ENCODE results near the gene EPHB4. TPM values are rescaled to one million over a fixed set of nuclear protein-coding genes. Genes with fewer than 3 reads are reported as not detected.

The EPHB4 gene
- total and polyA plus RNA-seq, 2 of the 8 experiments (the other 6 are each of a cell fraction or from before 2014, with no cell fraction given): 85.0 to 113 TPM

DNA sequence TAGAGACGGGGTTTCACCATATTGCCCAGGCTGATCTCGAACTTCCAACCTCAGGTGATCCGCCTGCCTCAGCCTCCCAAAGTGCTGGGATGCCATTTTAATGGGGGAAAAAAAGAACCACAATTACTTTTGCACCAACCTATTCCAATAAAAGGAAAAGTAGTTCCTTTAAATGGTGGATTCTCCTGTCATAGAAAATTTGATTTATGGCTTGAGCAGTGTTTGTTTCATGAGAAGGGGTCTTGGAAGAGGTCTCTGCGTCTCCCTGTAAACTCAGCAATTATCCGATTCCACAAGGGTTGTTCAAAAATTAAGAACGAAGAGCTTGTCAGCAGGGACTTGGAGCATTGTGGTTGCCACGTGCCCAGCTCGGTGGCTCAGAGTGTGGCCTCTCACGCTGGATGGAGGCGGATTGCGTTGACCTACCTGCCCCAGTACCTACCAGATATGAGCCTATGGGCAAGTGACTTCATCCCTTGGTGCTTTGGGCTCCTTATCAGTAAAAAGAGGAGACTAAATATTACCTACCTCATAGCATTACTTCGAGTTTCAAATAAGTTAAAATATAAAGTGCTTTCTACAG, 37.0 kb upstream of the EPHB4 start:
- no peak overlapping the region for H4K5ac ChIP-seq (ENCODE audit: insufficient read length, low read depth, low read length)
- no peak overlapping the region for H3K4ac ChIP-seq (replicated peaks; ENCODE audit: insufficient read length, low read depth, low read length)
- H3K9me3 ChIP-seq (ENCODE audit: insufficient read depth in 2 of 2, low read depth in 1 of 2, low read length in 1 of 2): no peaks in the 10 kb centered on the region
- no peak overlapping the region for H3K23ac ChIP-seq (ENCODE audit: insufficient read length)
- 88% methylated on average over 12 of the region's 12 CpGs; no CpG with 5 or more reads in 1 of the 2 experiments for WGBS, 2 experiments (ENCODE audit: extremely low coverage in 1 of 2, insufficient coverage in 1 of 2, insufficient read length in 1 of 2, insufficient replicate concordance in 2 of 2, low coverage in 1 of 2, low lambda C conversion rate in 2 of 2, missing lambda C conversion rate in 1 of 2)
- H4K91ac ChIP-seq (replicated peaks; ENCODE audit: insufficient read length, low read length): no peak overlapping the region
- CTCF ChIA-PET (ENCODE audit: partially characterized antibody): interaction anchor here (0.5 to 4.5 kb wide), 7 partner anchors 8 to 818 kb away, joined by 3 to 25 read pairs (median 4); partner anchors contain the start of genes SLC12A9 and SRRT
- no peak overlapping the region for H3K27ac ChIP-seq (ENCODE audit: low read depth, low read length)
- H2AFZ ChIP-seq (ENCODE audit: low read length): no peak overlapping the region
- TF ChIP-seq PHF8 (conservative IDR thresholded peaks at IDR 0.05; ENCODE audit: low read depth, low read length) (no peak), EZH2 (IDR thresholded peaks at IDR 0.05; ENCODE audit: low read depth, low read length, severe bottlenecking) (no peak), CEBPB (IDR thresholded peaks at IDR 0.05; ENCODE audit: low read depth, low read length) (no peak), RAD21 (IDR thresholded peaks at IDR 0.05 in 1 of 2, conservative IDR thresholded peaks at IDR 0.05 in 1 of 2; ENCODE audit: low read depth in 2 of 2, low read length in 2 of 2) (no peak)
- TF ChIP-seq, protein P1, sequence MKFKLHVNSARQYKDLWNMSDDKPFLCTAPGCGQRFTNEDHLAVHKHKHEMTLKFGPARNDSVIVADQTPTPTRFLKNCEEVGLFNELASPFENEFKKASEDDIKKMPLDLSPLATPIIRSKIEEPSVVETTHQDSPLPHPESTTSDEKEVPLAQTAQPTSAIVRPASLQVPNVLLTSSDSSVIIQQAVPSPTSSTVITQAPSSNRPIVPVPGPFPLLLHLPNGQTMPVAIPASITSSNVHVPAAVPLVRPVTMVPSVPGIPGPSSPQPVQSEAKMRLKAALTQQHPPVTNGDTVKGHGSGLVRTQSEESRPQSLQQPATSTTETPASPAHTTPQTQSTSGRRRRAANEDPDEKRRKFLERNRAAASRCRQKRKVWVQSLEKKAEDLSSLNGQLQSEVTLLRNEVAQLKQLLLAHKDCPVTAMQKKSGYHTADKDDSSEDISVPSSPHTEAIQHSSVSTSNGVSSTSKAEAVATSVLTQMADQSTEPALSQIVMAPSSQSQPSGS (IDR thresholded peaks at IDR 0.05; ENCODE audit: low read length): no peak
- H3K36me3 ChIP-seq (ENCODE audit: control insufficient read depth in 2 of 4, insufficient read depth in 4 of 4, low read length in 3 of 4): peaks cover 6 to 25% (median 11%) of the 10 kb centered on the region in 4 experiments; a peak in 7 of 8 replicates
- no peak overlapping the region for H3K56ac ChIP-seq (replicated peaks; ENCODE audit: insufficient read length, low read depth, low read length)
- no peak for FAIRE-seq
- peaks cover 6% of the 10 kb centered on the region; the same call in 1 of the 2 replicates for H3K23me2 ChIP-seq (ENCODE audit: low read depth, low read length)
- no peak for DNase-seq (ENCODE audit: low read depth in 1 of 2, low spot score in 2 of 2)
- no peaks in the 10 kb centered on the region for H3K27me3 ChIP-seq (replicated peaks in 1 of 4; ENCODE audit: control insufficient read depth in 3 of 4, extremely low read depth in 1 of 4, insufficient read depth in 3 of 4, low read length in 3 of 4)
- no peak overlapping the region for H3K18ac ChIP-seq (ENCODE audit: extremely low read depth, low read length)
- no peak overlapping the region for H3K4me3 ChIP-seq (ENCODE audit: extremely low read depth in 1 of 4, insufficient read depth in 2 of 4, low read depth in 3 of 4, low read length in 4 of 4)
- no peak overlapping the region for H3K9ac ChIP-seq (replicated peaks in 1 of 4; ENCODE audit: extremely low read depth in 1 of 4, low read depth in 3 of 4, low read length in 3 of 4)
- H2AK5ac ChIP-seq (ENCODE audit: low read depth, low read length): no peak overlapping the region
- no peak overlapping the region for H3K14ac ChIP-seq (ENCODE audit: insufficient read length)
- no peak overlapping the region for H2BK15ac ChIP-seq (ENCODE audit: low read length)
- POLR2A ChIA-PET (ENCODE audit: partially characterized antibody): interaction anchor here (0.6 to 2.1 kb wide), 5 partner anchors 10 to 61 kb away, joined by 3 to 5 read pairs (median 3); partner anchors contain the start of gene SRRT
- no peak overlapping the region for H2BK12ac ChIP-seq (ENCODE audit: low read depth, low read length)
- peaks cover 5% of the 10 kb centered on the region for H3K79me1 ChIP-seq (ENCODE audit: low read depth, low read length)
- no peak overlapping the region for H2BK120ac ChIP-seq (replicated peaks; ENCODE audit: low read depth, low read length)
- H4K20me1 ChIP-seq (replicated peaks in 1 of 2; ENCODE audit: control insufficient read depth in 1 of 2, insufficient read depth in 2 of 2, low read length in 2 of 2): peaks cover 0 to 4% of the 10 kb centered on the region in 2 experiments
- peaks cover 2 to 16% (median 11%) of the 10 kb centered on the region in 4 experiments for H3K4me1 ChIP-seq (replicated peaks in 1 of 4; ENCODE audit: control insufficient read depth in 3 of 4, insufficient read depth in 4 of 4, low read length in 3 of 4)
- no peak overlapping the region for H3K4me2 ChIP-seq (ENCODE audit: insufficient read depth in 1 of 2, low read depth in 2 of 2, low read length in 2 of 2)
- no peak overlapping the region for H2BK5ac ChIP-seq (ENCODE audit: low read depth, low read length)
- H2BK20ac ChIP-seq (ENCODE audit: low read length): no peak overlapping the region
- no peak overlapping the region for H4K8ac ChIP-seq (ENCODE audit: extremely low read depth, insufficient read depth, low read length)
- peaks cover 0 to 18% of the 10 kb centered on the region in 2 experiments; a peak in 3 of 4 replicates for H3K79me2 ChIP-seq (ENCODE audit: control insufficient read depth in 1 of 2, insufficient read depth in 2 of 2, low read length in 2 of 2)

Measured in H1 (cell line).